IMR-90 (cell line): ENCODE data around the gene ZNF641. TPM values are rescaled to one million over a fixed set of nuclear protein-coding genes. Genes with fewer than 3 reads are reported as not detected.

Experiments used
- ATAC-seq: fragments of 200-7000 bp; cut with Tn5 transposase; 2 replicates; pipeline ENCODE4 v1.9.1; 2020; ENCODE audit warnings: low read depth, mild to moderate bottlenecking, moderate library complexity
- BruUV-seq: library from RNA; stranded (reverse); fragments of 400-500 nt; replicated peaks from 2 replicates; lab custom pipeline; 2021; lab: Mats Ljungman, UMichigan
- CTCF ChIA-PET: fragments of 300-600 bp; formaldehyde crosslinking; extraction: SDS; loops from one replicate; lab custom pipeline; 2021; ENCODE audit warnings: antibody characterized with exemption; lab: Yijun Ruan, JAX
- POLR2A ChIA-PET: fragments of 300-600 bp; sonication (Branson Sonifier 250); formaldehyde crosslinking; loops from one replicate; lab custom pipeline; 2022; ENCODE audit warnings: antibody characterized with exemption; ENCODE audit not compliant: unreplicated experiment; lab: Charles Lee
- DNase-seq: peaks from one replicate; pipeline ENCODE4 v3.0.0; 2013
- H2AFZ ChIP-seq: replicated peaks from 2 replicates; pipeline ENCODE3; 2013; ENCODE audit warnings: low read length, mild to moderate bottlenecking; ENCODE audit not compliant: poor library complexity
- H2AK5ac ChIP-seq: 2 replicates; pipeline ENCODE4 v1.6.1; 2013; ENCODE audit warnings: low read depth, low read length, inconsistent platforms
- H2AK9ac ChIP-seq: replicated peaks from 2 replicates; pipeline ENCODE3; 2013; ENCODE audit warnings: mild to moderate bottlenecking, low read depth, low read length, moderate library complexity; ENCODE audit not compliant: poor library complexity
- H2BK120ac ChIP-seq: 2 replicates; pipeline ENCODE4 v1.6.1; 2013; ENCODE audit warnings: low read depth, low read length, inconsistent platforms
- H2BK15ac ChIP-seq: 3 replicates; pipeline ENCODE4 v1.6.1; 2013; ENCODE audit warnings: low read depth, low read length, inconsistent platforms
- H2BK20ac ChIP-seq: 2 replicates; pipeline ENCODE4 v1.6.1; 2013; ENCODE audit warnings: low read depth, mild to moderate bottlenecking, inconsistent platforms, low read length, moderate library complexity
- H2BK5ac ChIP-seq: 2 replicates; pipeline ENCODE4 v1.6.1; 2013; ENCODE audit warnings: mild to moderate bottlenecking, low read depth, low read length, inconsistent platforms; ENCODE audit not compliant: poor library complexity, severe bottlenecking
- H3K14ac ChIP-seq: replicated peaks from 2 replicates; pipeline ENCODE4 v1.6.1; 2013; ENCODE audit warnings: low read depth, low read length, inconsistent platforms
- H3K18ac ChIP-seq: 2 replicates; pipeline ENCODE4 v1.6.1; 2013; ENCODE audit warnings: low read depth, low read length, control low read depth
- H3K23ac ChIP-seq: 2 replicates; pipeline ENCODE4 v1.6.1; 2013; ENCODE audit warnings: low read depth, low read length, inconsistent platforms
- H3K27ac ChIP-seq: 2 replicates; pipeline ENCODE4 v1.5.1; 2013; ENCODE audit warnings: mild to moderate bottlenecking, control low read depth, low read length; ENCODE audit not compliant: insufficient read depth
- H3K27me3 ChIP-seq: 2 replicates; pipeline ENCODE4 v1.6.1; 2013; ENCODE audit warnings: low read length; ENCODE audit not compliant: control insufficient read depth, insufficient read depth
- H3K36me3 ChIP-seq: 2 replicates; pipeline ENCODE4 v1.6.1; 2013; ENCODE audit warnings: low read length, mixed read lengths; ENCODE audit not compliant: control insufficient read depth, insufficient read depth
- H3K4ac ChIP-seq: 2 replicates; pipeline ENCODE4 v1.6.1; 2013; ENCODE audit warnings: low read depth, low read length, inconsistent platforms
- H3K4me1 ChIP-seq: 2 replicates; pipeline ENCODE4 v1.6.1; 2013; ENCODE audit warnings: low read length, mixed read lengths; ENCODE audit not compliant: control insufficient read depth, insufficient read depth
- H3K4me2 ChIP-seq: 2 replicates; pipeline ENCODE4 v1.6.1; 2013; ENCODE audit warnings: low read depth, mild to moderate bottlenecking, control low read depth, low read length, moderate library complexity
- H3K4me3 ChIP-seq: 2 replicates; pipeline ENCODE4 v1.5.1; 2013; ENCODE audit warnings: low read depth, mild to moderate bottlenecking, control low read depth, low read length, moderate library complexity; ENCODE audit not compliant: insufficient read depth
- H3K56ac ChIP-seq: 2 replicates; pipeline ENCODE4 v1.6.1; 2013; ENCODE audit warnings: low read length, inconsistent platforms; ENCODE audit not compliant: insufficient read depth; ENCODE audit errors: extremely low read depth
- H3K79me1 ChIP-seq, 2 experiments: 2 replicates each; pipeline ENCODE4 v1.6.1; 2013; ENCODE audit warnings: low read length in 2 of 2, inconsistent platforms in 1 of 2, low read depth in 1 of 2
- H3K9ac ChIP-seq: 2 replicates; pipeline ENCODE4 v1.6.1; 2013; ENCODE audit warnings: low read depth, low read length, control low read depth
- H3K9me1 ChIP-seq: 2 replicates; pipeline ENCODE4 v1.6.1; 2013; ENCODE audit warnings: low read length, inconsistent platforms; ENCODE audit not compliant: insufficient read depth
- H3K9me3 ChIP-seq: 2 replicates; pipeline ENCODE4 v1.6.1; 2013; ENCODE audit warnings: low read length; ENCODE audit not compliant: control insufficient read depth, insufficient read depth
- H4K20me1 ChIP-seq: 2 replicates; pipeline ENCODE4 v1.6.1; 2013; ENCODE audit warnings: low read length, inconsistent platforms; ENCODE audit not compliant: insufficient read depth
- H4K5ac ChIP-seq: 2 replicates; pipeline ENCODE4 v1.6.1; 2013; ENCODE audit warnings: mild to moderate bottlenecking, low read depth, low read length, control low read depth
- H4K8ac ChIP-seq, 2 experiments: 2 replicates each; pipeline ENCODE4 v1.6.1; 2013; ENCODE audit warnings: low read depth in 2 of 2, low read length in 2 of 2, control low read depth in 1 of 2, inconsistent platforms in 1 of 2
- H4K91ac ChIP-seq: 2 replicates; pipeline ENCODE4 v1.6.1; 2013; ENCODE audit warnings: low read depth, low read length, inconsistent platforms; ENCODE audit not compliant: insufficient read depth
- BHLHE40 ChIP-seq: fragments of 150-350 bp; IDR thresholded peaks from 2 replicates; pipeline ENCODE4 v1.6.1; 2016; ENCODE audit warnings: mild to moderate bottlenecking, low read depth, low read length
- CEBPB ChIP-seq: IDR thresholded peaks from 2 replicates; pipeline ENCODE4 v1.6.1; 2012; ENCODE audit warnings: low read depth, low read length, improper control_type of control experiment
- CHD1 ChIP-seq: IDR thresholded peaks from 2 replicates; pipeline ENCODE4 v1.6.1; 2012; ENCODE audit warnings: low read depth, low read length, improper control_type of control experiment
- FOS ChIP-seq: fragments of 150-350 bp; IDR thresholded peaks from 2 replicates; pipeline ENCODE4 v1.6.1; 2016; ENCODE audit warnings: low read depth, low read length
- MAFK ChIP-seq: IDR thresholded peaks from 2 replicates; pipeline ENCODE4 v1.6.1; 2012; ENCODE audit warnings: low read depth, low read length, improper control_type of control experiment
- MAZ ChIP-seq: IDR thresholded peaks from 2 replicates; pipeline ENCODE4 v1.6.1; 2012; ENCODE audit warnings: low read depth, mild to moderate bottlenecking, low read length, improper control_type of control experiment, moderate library complexity, borderline replicate concordance
- MXI1 ChIP-seq: IDR thresholded peaks from 2 replicates; pipeline ENCODE4 v1.6.1; 2012; ENCODE audit warnings: low read depth, mild to moderate bottlenecking, low read length, moderate library complexity, borderline replicate concordance
- POLR2A ChIP-seq: IDR thresholded peaks from 2 replicates; pipeline ENCODE4 v1.6.1; 2012; ENCODE audit warnings: mild to moderate bottlenecking, low read depth, low read length
- RAD21 ChIP-seq: IDR thresholded peaks from 2 replicates; pipeline ENCODE4 v1.6.1; 2012; ENCODE audit warnings: low read length, improper control_type of control experiment
- SMC3 ChIP-seq: fragments of 150-350 bp; IDR thresholded peaks from 2 replicates; pipeline ENCODE4 v1.6.1; 2016; ENCODE audit warnings: low read depth, mild to moderate bottlenecking, antibody characterized with exemption, low read length, moderate library complexity
- USF2 ChIP-seq: fragments of 150-350 bp; IDR thresholded peaks from 2 replicates; pipeline ENCODE4 v1.6.1; 2017; ENCODE audit warnings: mild to moderate bottlenecking, antibody characterized with exemption, low read length, low read depth
- WGBS, 2 experiments: methylation state at CpG; one replicate each; pipeline versions ENCODE4 v1.1.5 to v1.1.7; 2013; ENCODE audit warnings: missing lambda C conversion rate in 2 of 2; ENCODE audit not compliant: insufficient read length in 1 of 2; ENCODE audit errors: extremely low coverage in 2 of 2; 5-methylcytosine and 5-hydroxymethylcytosine counted together
- dilution Hi-C: fragments of 300-500 bp; cut with HindIII; formaldehyde crosslinking; loops from one replicate; pipeline ENCODE4 v1.14.3; 2018; ENCODE audit warnings: low sequenced_read_pairs; ENCODE audit not compliant: unreplicated experiment
- in situ Hi-C: fragments of 300-500 bp; cut with MboI; formaldehyde crosslinking; loops from 3 replicates; pipeline ENCODE4 v1.14.3; 2019; ENCODE audit warnings: low sequenced_read_pairs, inconsistent platforms, mixed read lengths
- intact Hi-C: fragments of 100-400 bp; cut with micrococcal nuclease; formaldehyde crosslinking; loops from 2 replicates; pipeline ENCODE4 v1.10.0; 2022
- polyA plus RNA-seq, 3 experiments: library from polyadenylated mRNA; depleted of rRNA; stranded (reverse); fragments of >200 nt; gene quantifications; 2 replicates each; pipeline ENCODE4 v1.2.3, GENCODE V29; 2012; ENCODE audit warnings: low replicate concordance in 1 of 3
- total RNA-seq: library from RNA; depleted of rRNA; stranded (reverse); fragments of >200 nt; gene quantifications from 2 replicates; pipeline ENCODE4 v1.2.3, GENCODE V29; 2012
- TF ChIP-seq, protein P1 (sequence below): fragments of 150-350 bp; IDR thresholded peaks from 2 replicates; pipeline ENCODE4 v1.6.1; 2016; ENCODE audit warnings: low read depth, mild to moderate bottlenecking, low read length, moderate library complexity, borderline replicate concordance
- TF ChIP-seq, protein P2 (sequence below): conservative IDR thresholded peaks from 2 replicates; pipeline ENCODE4 v1.5.1; 2012; ENCODE audit warnings: mild to moderate bottlenecking, low read depth, low read length, improper control_type of control experiment

The ZNF641 gene
- total and polyA plus RNA-seq, 2 of the 4 experiments (the other 2 are of a cell fraction), result 2.5 to 5.2 TPM

GRCh38 chr12:48311313-48311712 is 39.4 kb downstream of the ZNF641 start:
- Histone ChIP-seq H3K9me1 (no peaks in the 10 kb centered on the region), H3K9ac (no peak overlapping the region), H3K14ac (no peak overlapping the region), H3K18ac (no peak overlapping the region), H3K4ac (no peak overlapping the region), H3K79me1 (no peaks in the 10 kb centered on the region), H2AK9ac (no peak overlapping the region), H4K91ac (no peak overlapping the region), H3K27me3 (peaks cover 2% of the 10 kb centered on the region), H2BK120ac (no peak overlapping the region), H3K4me1 (no peaks in the 10 kb centered on the region), H3K4me2 (no peak overlapping the region), H2AK5ac (no peak overlapping the region), H3K23ac (no peak overlapping the region), H3K36me3 (no peaks in the 10 kb centered on the region), H2BK5ac (no peak overlapping the region), H3K9me3 (no peaks in the 10 kb centered on the region), H4K5ac (no peak overlapping the region), H4K8ac (no peak overlapping the region), H3K4me3 (no peak overlapping the region), H2AFZ (no peak overlapping the region), H3K27ac (no peak overlapping the region), H4K20me1 (no peaks in the 10 kb centered on the region), H3K56ac (no peak overlapping the region), H2BK20ac (no peak overlapping the region), H2BK15ac (no peak overlapping the region)
- dilution Hi-C loops, result no loop called here
- WGBS, 2 experiments, result 8% methylated on average over 2 of the region's 3 CpGs; no CpG with 5 or more reads in 1 of the 2 experiments
- ChIA-PET POLR2A (no interaction called here), CTCF (no interaction called here)
- ATAC-seq (no peak), DNase-seq (no peak)
- TF ChIP-seq USF2 (no peak), RAD21 (no peak), FOS (no peak), MXI1 (no peak), MAFK (no peak), POLR2A (no peak), SMC3 (no peak), CHD1 (no peak), CEBPB (no peak), BHLHE40 (no peak), MAZ (no peak)
- TF ChIP-seq, protein P1, sequence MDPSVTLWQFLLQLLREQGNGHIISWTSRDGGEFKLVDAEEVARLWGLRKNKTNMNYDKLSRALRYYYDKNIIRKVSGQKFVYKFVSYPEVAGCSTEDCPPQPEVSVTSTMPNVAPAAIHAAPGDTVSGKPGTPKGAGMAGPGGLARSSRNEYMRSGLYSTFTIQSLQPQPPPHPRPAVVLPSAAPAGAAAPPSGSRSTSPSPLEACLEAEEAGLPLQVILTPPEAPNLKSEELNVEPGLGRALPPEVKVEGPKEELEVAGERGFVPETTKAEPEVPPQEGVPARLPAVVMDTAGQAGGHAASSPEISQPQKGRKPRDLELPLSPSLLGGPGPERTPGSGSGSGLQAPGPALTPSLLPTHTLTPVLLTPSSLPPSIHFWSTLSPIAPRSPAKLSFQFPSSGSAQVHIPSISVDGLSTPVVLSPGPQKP, result no peak
- TF ChIP-seq, protein P2, sequence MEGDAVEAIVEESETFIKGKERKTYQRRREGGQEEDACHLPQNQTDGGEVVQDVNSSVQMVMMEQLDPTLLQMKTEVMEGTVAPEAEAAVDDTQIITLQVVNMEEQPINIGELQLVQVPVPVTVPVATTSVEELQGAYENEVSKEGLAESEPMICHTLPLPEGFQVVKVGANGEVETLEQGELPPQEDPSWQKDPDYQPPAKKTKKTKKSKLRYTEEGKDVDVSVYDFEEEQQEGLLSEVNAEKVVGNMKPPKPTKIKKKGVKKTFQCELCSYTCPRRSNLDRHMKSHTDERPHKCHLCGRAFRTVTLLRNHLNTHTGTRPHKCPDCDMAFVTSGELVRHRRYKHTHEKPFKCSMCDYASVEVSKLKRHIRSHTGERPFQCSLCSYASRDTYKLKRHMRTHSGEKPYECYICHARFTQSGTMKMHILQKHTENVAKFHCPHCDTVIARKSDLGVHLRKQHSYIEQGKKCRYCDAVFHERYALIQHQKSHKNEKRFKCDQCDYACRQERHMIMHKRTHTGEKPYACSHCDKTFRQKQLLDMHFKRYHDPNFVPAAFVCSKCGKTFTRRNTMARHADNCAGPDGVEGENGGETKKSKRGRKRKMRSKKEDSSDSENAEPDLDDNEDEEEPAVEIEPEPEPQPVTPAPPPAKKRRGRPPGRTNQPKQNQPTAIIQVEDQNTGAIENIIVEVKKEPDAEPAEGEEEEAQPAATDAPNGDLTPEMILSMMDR, result no peak
- intact Hi-C loops, result no loop called here
- BruUV-seq, result no TSS peak
- in situ Hi-C loops, result no loop called here
